Mammary epithelial cell (primary cell): Measurements from ENCODE around the gene ARL4A.

Experiments
- EZH2 ChIP-seq: IDR thresholded peaks from 2 replicates; pipeline ENCODE4 v1.6.1; 2012; ENCODE audit warnings: low read length, inconsistent platforms, borderline replicate concordance
- TF ChIP-seq, protein P1 (sequence below), 2 donors: IDR thresholded peaks in 1 of 2; conservative IDR thresholded peaks in 1 of 2; 2 replicates each; pipeline ENCODE4 v1.5.1; 2011 to 2012; ENCODE audit warnings: inconsistent platforms in 2 of 2, low read length in 2 of 2, mild to moderate bottlenecking in 2 of 2, control low read depth in 1 of 2, low read depth in 1 of 2; ENCODE audit not compliant: insufficient read depth in 1 of 2; ENCODE audit errors: extremely low read depth in 1 of 2

DNA sequence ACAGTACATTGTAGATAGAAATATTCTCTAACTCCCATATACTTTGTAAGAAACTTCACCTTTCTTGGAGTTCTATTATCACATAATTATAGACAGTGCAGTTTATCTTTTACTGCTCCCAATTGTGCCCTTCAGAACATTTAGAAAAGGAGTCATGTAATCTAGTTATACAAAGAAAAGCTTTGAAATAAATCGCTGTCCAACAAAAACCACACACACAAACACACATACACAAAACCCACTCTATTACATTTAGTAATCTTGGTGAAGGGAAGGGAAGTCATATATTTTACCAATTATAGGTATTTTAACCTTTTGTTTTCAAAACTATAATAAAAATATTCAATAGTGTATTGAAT lies 26.9 kb downstream of the ARL4A start:
- TF ChIP-seq, protein P1, sequence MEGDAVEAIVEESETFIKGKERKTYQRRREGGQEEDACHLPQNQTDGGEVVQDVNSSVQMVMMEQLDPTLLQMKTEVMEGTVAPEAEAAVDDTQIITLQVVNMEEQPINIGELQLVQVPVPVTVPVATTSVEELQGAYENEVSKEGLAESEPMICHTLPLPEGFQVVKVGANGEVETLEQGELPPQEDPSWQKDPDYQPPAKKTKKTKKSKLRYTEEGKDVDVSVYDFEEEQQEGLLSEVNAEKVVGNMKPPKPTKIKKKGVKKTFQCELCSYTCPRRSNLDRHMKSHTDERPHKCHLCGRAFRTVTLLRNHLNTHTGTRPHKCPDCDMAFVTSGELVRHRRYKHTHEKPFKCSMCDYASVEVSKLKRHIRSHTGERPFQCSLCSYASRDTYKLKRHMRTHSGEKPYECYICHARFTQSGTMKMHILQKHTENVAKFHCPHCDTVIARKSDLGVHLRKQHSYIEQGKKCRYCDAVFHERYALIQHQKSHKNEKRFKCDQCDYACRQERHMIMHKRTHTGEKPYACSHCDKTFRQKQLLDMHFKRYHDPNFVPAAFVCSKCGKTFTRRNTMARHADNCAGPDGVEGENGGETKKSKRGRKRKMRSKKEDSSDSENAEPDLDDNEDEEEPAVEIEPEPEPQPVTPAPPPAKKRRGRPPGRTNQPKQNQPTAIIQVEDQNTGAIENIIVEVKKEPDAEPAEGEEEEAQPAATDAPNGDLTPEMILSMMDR (conservative IDR thresholded peaks at IDR 0.05 in 1 of 2, IDR thresholded peaks at IDR 0.05 in 1 of 2; ENCODE audit: extremely low read depth in 1 of 2, insufficient read depth in 1 of 2, low read depth in 1 of 2, low read length in 2 of 2): no peak
- no peak for TF ChIP-seq EZH2
